ENCODE data around the gene CALHM3.

The CALHM3 gene

DNA sequence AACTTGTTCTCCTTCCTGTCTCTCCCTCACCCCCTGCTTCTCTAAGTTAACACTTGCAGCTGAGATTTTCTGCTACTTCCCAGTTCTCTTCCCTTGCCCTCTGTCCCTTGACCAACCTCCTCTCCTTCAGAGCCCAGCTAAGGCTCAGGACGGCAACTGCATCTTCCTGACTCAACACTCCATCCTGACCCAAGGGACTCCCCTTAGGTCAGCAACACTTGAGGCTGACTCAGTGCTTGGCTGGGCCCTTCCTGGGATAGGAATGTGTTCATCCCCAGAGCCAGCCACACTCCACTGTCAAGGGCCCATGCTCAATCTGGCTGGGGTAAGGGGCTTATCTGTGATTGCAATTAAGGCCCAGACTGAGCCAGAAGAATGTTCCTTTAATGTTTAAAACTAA is 30.3 kb downstream of the CALHM3 start:
- H3K4me3 ChIP-seq (replicated peaks; ENCODE audit: low read depth, low read length): no peak overlapping the region
- TF ChIP-seq CTCF (IDR thresholded peaks at IDR 0.05; ENCODE audit: low read depth, low read length, missing control alignments): no peak
- no peak for DNase-seq (ENCODE audit: extremely low read depth, low read depth)

DNA sequence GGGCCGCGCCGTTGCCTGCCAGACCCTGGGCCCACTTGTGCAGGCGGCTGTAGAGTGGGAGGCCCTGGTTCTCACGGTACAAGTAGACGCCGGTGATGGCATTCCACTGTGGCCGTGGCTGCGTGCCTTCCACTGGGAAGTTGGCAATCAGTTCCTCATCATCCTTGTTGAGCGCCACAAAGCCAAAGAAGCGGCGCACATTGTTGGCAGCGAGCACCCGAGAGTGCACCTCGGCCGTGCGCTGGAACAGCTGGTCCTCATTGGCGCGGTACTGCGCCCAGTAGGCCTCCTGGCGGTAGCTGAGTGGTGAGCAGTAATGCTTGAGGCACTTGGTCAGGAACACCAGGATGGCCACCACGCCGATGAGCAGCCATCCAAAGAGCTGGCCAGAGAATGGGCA is 31.9 kb downstream of the CALHM3 start:
- no peak for DNase-seq (ENCODE audit: extremely low read depth, low read depth)
- TF ChIP-seq CTCF (IDR thresholded peaks at IDR 0.05; ENCODE audit: low read depth, low read length, missing control alignments): no peak
- H3K4me3 ChIP-seq (replicated peaks; ENCODE audit: low read depth, low read length): no peak overlapping the region

- TF ChIP-seq CTCF (IDR thresholded peaks at IDR 0.05; ENCODE audit: low read depth, low read length, missing control alignments): no peak
- H3K4me3 ChIP-seq (replicated peaks; ENCODE audit: low read depth, low read length): no peak overlapping the region
- DNase-seq (ENCODE audit: extremely low read depth, low read depth): no peak
Measured at GRCh38 chr10:103445767-103446567, 33.1 kb downstream of the CALHM3 start.

DNA sequence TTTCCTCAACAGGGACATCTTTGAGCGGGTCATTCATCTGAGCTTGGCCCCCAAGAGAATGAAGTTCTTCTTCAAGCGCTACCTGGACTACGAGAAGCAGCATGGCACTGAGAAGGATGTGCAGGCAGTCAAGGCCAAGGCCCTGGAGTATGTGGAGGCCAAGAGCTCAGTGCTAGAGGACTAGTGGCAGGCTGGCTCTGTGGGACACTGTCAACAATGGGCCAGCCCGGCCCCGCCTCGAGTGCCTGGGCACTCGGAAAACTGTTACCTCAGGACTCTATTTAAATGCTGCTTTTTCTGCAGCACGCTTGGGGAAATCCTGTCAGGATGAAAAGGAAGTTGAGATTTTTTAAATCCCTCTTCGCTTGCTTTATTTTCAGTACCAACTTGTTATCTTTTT is 33.7 kb downstream of the CALHM3 start:
- no peak for DNase-seq (ENCODE audit: extremely low read depth, low read depth)
- no peak for TF ChIP-seq CTCF (IDR thresholded peaks at IDR 0.05; ENCODE audit: low read depth, low read length, missing control alignments)
- no peak overlapping the region for H3K4me3 ChIP-seq (replicated peaks; ENCODE audit: low read depth, low read length)

DNA sequence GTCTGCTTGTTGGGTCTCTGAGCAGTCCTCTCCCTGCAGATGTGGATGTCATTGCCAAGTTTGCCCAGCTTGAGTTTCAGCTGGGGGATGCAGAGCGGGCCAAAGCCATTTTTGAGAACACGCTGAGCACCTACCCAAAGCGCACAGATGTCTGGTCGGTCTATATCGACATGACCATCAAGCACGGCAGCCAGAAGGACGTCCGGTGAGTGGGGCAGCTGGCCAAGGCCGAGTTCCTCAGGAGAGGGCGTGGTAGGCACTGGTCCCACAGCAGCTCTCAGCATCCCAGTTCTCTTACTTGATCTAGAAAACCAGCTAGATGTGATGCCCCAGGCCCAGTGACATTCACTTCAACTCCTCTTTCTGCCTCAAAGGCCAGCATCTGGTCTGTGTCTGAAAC is 34.6 kb downstream of the CALHM3 start:
- no peak for DNase-seq (ENCODE audit: extremely low read depth, low read depth)
- TF ChIP-seq CTCF (IDR thresholded peaks at IDR 0.05; ENCODE audit: low read depth, low read length, missing control alignments): no peak
- no peak overlapping the region for H3K4me3 ChIP-seq (replicated peaks; ENCODE audit: low read depth, low read length)

DNA sequence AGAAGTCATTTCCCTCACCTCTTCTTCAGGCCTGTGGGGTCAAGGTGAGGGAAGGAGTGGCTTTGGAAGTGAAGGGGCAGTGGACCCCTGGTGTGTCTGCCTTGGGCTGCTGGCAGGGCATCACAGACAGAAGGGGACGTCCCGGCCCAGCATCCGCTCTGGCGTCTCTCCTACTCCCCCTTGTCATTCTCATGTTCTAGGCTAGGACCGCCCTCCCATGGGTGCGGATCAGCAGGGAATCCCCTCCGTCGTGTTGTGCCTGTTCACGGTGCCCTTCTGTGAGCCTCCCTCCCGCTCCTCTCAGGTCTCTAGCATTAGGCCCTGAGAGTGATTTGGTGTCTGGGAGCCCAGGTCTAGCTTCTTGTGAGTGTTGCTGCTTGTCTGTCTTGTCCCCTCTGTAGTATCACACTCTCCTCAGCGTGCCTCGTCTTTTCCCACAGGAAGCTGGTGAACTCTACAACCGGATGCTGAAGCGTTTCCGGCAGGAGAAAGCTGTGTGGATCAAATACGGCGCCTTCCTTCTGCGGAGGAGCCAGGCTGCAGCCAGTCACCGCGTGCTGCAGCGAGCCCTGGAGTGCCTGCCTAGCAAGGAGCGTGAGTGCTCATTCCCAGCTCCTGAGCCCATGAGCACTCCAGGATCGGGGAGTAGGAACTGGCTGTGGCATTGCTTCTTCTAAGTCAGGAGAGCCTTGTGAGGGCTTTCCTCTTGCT is 35.4 kb downstream of the CALHM3 start:
- H3K4me3 ChIP-seq (replicated peaks; ENCODE audit: low read depth, low read length): no peak overlapping the region
- DNase-seq (ENCODE audit: extremely low read depth, low read depth): no peak
- TF ChIP-seq CTCF (IDR thresholded peaks at IDR 0.05; ENCODE audit: low read depth, low read length, missing control alignments): no peak
